ENCODE results near the gene LRMDA.

Gene LRMDA

GRCh38 chr10:75528392-75528791, 97.0 kb downstream of the LRMDA start:
- no peaks in the 10 kb centered on the region for H3K9me2 ChIP-seq (replicated peaks; ENCODE audit: insufficient read depth, low read length)
- H3K9me3 ChIP-seq (ENCODE audit: insufficient read depth, low read length): no peaks in the 10 kb centered on the region
- no peaks in the 10 kb centered on the region for H3K79me2 ChIP-seq (ENCODE audit: insufficient read depth, low read length)
- H2AFZ ChIP-seq (ENCODE audit: low read depth, low read length, severe bottlenecking): no peak overlapping the region
- no peaks in the 10 kb centered on the region for H3K36me3 ChIP-seq (ENCODE audit: low read length)
- no peak overlapping the region for H3K4me3 ChIP-seq (ENCODE audit: insufficient read depth, low read length, poor library complexity, severe bottlenecking)
- no peak overlapping the region for H3K27ac ChIP-seq (ENCODE audit: low read depth, low read length)
- no peak for TF ChIP-seq CTCF (IDR thresholded peaks at IDR 0.05; ENCODE audit: insufficient read depth, low read length, poor library complexity, severe bottlenecking)
- no peak for TF ChIP-seq EZH2phosphoT487 (conservative IDR thresholded peaks at IDR 0.05; ENCODE audit: low read length)
- no peak overlapping the region for H3K4me2 ChIP-seq (ENCODE audit: low read depth, low read length, poor library complexity, severe bottlenecking)
- H3F3A ChIP-seq (ENCODE audit: insufficient read depth): no peaks in the 10 kb centered on the region
- H3K27me3 ChIP-seq (ENCODE audit: low read length): no peaks in the 10 kb centered on the region
- H3K9ac ChIP-seq (ENCODE audit: low read length): no peak overlapping the region
- no peaks in the 10 kb centered on the region for H4K20me1 ChIP-seq (ENCODE audit: low read depth, low read length)

GRCh38 chr10:75530299-75530698, 98.9 kb downstream of the LRMDA start:
- H3K9ac ChIP-seq (ENCODE audit: low read length): no peak overlapping the region
- H3K4me3 ChIP-seq (ENCODE audit: insufficient read depth, low read length, poor library complexity, severe bottlenecking): no peak overlapping the region
- no peak overlapping the region for H3K4me2 ChIP-seq (ENCODE audit: low read depth, low read length, poor library complexity, severe bottlenecking)
- H2AFZ ChIP-seq (ENCODE audit: low read depth, low read length, severe bottlenecking): no peak overlapping the region
- no peaks in the 10 kb centered on the region for H3F3A ChIP-seq (ENCODE audit: insufficient read depth)
- no peaks in the 10 kb centered on the region for H3K27me3 ChIP-seq (ENCODE audit: low read length)
- TF ChIP-seq CTCF (IDR thresholded peaks at IDR 0.05; ENCODE audit: insufficient read depth, low read length, poor library complexity, severe bottlenecking) (no peak), EZH2phosphoT487 (conservative IDR thresholded peaks at IDR 0.05; ENCODE audit: low read length) (no peak)
- no peaks in the 10 kb centered on the region for H3K9me2 ChIP-seq (replicated peaks; ENCODE audit: insufficient read depth, low read length)
- H4K20me1 ChIP-seq (ENCODE audit: low read depth, low read length): no peaks in the 10 kb centered on the region
- no peaks in the 10 kb centered on the region for H3K9me3 ChIP-seq (ENCODE audit: insufficient read depth, low read length)
- H3K36me3 ChIP-seq (ENCODE audit: low read length): no peaks in the 10 kb centered on the region
- no peak overlapping the region for H3K27ac ChIP-seq (ENCODE audit: low read depth, low read length)
- H3K79me2 ChIP-seq (ENCODE audit: insufficient read depth, low read length): no peaks in the 10 kb centered on the region

- Histone ChIP-seq H3K27ac (ENCODE audit: low read depth, low read length) (no peak overlapping the region), H3K4me2 (ENCODE audit: low read depth, low read length, poor library complexity, severe bottlenecking) (no peak overlapping the region), H3K27me3 (ENCODE audit: low read length) (no peaks in the 10 kb centered on the region), H3F3A (ENCODE audit: insufficient read depth) (no peaks in the 10 kb centered on the region), H3K36me3 (ENCODE audit: low read length) (no peaks in the 10 kb centered on the region), H3K9ac (ENCODE audit: low read length) (no peak overlapping the region), H3K9me2 (replicated peaks; ENCODE audit: insufficient read depth, low read length) (no peaks in the 10 kb centered on the region), H3K9me3 (ENCODE audit: insufficient read depth, low read length) (no peaks in the 10 kb centered on the region), H4K20me1 (ENCODE audit: low read depth, low read length) (no peaks in the 10 kb centered on the region), H2AFZ (ENCODE audit: low read depth, low read length, severe bottlenecking) (no peak overlapping the region), H3K79me2 (ENCODE audit: insufficient read depth, low read length) (no peaks in the 10 kb centered on the region), H3K4me3 (ENCODE audit: insufficient read depth, low read length, poor library complexity, severe bottlenecking) (no peak overlapping the region)
- TF ChIP-seq CTCF (IDR thresholded peaks at IDR 0.05; ENCODE audit: insufficient read depth, low read length, poor library complexity, severe bottlenecking) (no peak), EZH2phosphoT487 (conservative IDR thresholded peaks at IDR 0.05; ENCODE audit: low read length) (no peak)
Observed at GRCh38 chr10:75531571-75532031, 100.2 kb downstream of the LRMDA start.

Measured in SU-DHL-6 (cell line).